Measurements from ENCODE around the gene IL36G.

IL36G gene

DNA sequence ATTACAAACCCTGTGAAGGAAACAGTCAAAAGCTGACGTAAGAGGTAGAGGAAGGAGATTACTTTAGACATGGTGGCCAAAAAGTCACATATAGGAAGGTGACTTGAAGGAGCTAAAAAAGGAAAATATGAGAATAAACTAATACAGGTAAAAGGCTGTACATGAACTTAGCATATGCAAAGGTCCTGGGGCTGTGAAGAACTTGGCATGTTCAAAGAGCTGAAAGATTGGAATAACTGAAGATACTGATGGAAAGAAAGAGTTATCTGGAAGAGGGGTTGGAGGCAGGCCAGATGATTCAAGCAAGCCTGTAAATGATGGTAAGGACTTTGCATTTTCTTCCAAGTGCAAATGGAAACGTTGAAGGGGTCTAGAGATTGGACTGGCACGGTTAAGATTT is 40.7 kb downstream of the IL36G start:
- DNase-seq (ENCODE audit: low read depth): no peak

DNA sequence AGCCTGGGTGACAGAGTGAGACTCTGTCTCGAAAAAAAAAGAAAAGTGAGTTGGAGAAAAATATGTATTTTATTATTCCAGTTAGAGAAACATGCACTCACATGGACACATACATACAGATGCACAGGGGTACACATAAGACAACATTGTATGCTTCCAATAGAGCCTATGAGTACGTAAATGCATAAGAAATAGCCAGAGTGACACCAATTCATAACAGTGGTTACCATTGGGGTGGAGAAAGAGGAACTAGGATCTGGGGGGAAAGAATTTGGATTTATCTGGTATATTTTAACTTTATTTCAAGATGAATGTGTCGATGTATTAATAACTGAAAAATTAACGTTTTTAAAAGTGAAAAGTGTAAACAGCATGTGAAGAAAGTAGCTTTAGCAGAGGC is 43.5 kb downstream of the IL36G start:
- no peak for DNase-seq (ENCODE audit: low read depth)

GRCh38 chr2:113024764-113025163 is 47.0 kb downstream of the IL36G start:
- no peak for DNase-seq (ENCODE audit: low read depth)

- no peak for DNase-seq (ENCODE audit: low read depth)
Observed at GRCh38 chr2:113025737-113026136, 47.9 kb downstream of the IL36G start.

DNA sequence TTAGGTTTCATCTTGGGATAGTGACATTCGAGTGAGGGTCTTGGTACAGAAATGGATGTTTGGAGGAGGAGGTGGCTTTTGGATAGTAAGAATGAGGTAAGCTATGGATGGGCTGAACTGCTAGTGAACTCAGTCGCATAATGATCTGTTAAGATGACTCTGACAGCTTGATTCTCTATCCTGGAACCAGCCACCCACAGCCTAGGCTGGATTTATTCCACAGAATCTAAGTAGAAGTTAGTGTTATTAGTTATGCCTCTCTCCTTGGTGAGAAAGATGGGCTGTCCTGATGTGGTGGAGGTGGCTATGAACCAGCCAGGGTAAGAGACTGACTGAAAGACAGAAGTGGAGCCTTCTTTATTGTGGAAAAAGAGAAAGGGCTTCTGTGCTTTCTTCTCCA is 49.9 kb downstream of the IL36G start:
- DNase-seq (ENCODE audit: low read depth): no peak

DNA sequence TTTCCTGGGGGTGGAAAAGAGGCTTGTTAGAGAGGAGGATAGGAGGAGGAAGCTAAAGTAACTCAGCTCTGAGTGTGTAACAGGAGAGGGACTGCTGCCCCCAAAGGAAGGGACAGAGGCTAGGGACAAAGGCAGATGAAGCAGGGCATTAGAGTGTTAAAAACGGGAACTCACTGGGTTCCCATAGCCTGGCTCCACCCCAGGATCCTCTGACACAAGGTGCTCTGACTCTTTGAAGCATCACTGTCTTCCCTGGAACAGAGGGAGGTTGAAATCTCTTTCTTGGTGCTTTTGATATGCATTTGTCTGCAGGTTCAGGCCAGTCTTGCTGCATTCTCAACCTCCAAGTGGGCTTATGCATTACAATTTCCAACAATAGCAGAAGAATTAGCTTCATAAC is 50.3 kb downstream of the IL36G start:
- DNase-seq (ENCODE audit: low read depth): no peak

- DNase-seq (ENCODE audit: low read depth): no peak
Observed at GRCh38 chr2:113032737-113033136, 54.9 kb downstream of the IL36G start.

DNA sequence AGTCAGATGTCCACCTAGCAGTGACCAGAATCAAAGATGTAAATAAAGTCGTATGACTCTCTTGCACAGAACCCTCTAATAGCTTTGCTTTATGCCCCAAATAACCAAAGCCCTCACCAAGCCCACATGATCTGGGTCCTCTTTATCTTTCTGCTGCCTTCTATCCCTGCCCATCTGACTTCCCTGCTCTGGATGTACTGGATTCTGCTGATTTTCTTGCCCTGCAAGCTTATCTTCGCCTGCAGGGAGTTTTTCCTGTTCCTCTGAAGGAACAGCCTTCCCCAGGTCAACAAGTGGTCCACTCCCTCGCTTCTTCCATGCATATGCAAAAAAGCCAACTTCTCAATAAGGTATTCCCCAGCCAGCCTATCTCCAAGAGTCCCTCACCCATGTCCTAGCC is 56.2 kb downstream of the IL36G start:
- DNase-seq (ENCODE audit: low read depth): no peak
